ENCODE data around the gene TBCD. TPM values are rescaled to one million over a fixed set of nuclear protein-coding genes. Genes with fewer than 3 reads are reported as not detected.
"Not testable (repeated sequence)": the region's sequence is repeated elsewhere in the genome, so short reads cannot be mapped to it uniquely, and the experiment has no call there.

Gene TBCD
- total RNA-seq, 2 experiments from 2014 or later = 71.8 to 75.3 TPM

- Mint-ChIP-seq H3K9me3 (no peaks in the 10 kb centered on the region), H3K4me1 (ENCODE audit: low read depth) (peaks cover 4% of the 10 kb centered on the region), H3K4me3 (no peak overlapping the region), H3K27ac (no peak overlapping the region), H3K36me3 (ENCODE audit: low read depth) (peaks cover 7% of the 10 kb centered on the region), H3K27me3 (ENCODE audit: low read depth) (no peaks in the 10 kb centered on the region)
- DNase-seq = no peak
- intact Hi-C loops (cut with micrococcal nuclease) = no loop called here
- CTCF ChIA-PET = interaction anchor here (0.6 to 1.3 kb wide), 3 partner anchors 13 to 128 kb away, joined by 3 to 7 read pairs (median 4); no protein-coding TSS in a partner anchor
Observed at GRCh38 chr17:82780195-82780594, 28.3 kb downstream of the TBCD start.

GRCh38 chr17:82780971-82781893 lies 29.4 kb downstream of the TBCD start:
- intact Hi-C loops (cut with micrococcal nuclease) = no loop called here

GRCh38 chr17:82781894-82782274 lies 30.0 kb downstream of the TBCD start:
- Mint-ChIP-seq H3K27ac (no peak overlapping the region), H3K36me3 (ENCODE audit: low read depth) (peaks cover 10% of the 10 kb centered on the region), H3K9me3 (no peaks in the 10 kb centered on the region), H3K4me3 (no peak overlapping the region), H3K27me3 (ENCODE audit: low read depth) (no peaks in the 10 kb centered on the region), H3K4me1 (ENCODE audit: low read depth) (peaks cover 4% of the 10 kb centered on the region)
- CTCF ChIA-PET = interaction anchor here (0.6 to 1.8 kb wide), 6 partner anchors 132 to 421 kb away, joined by 3 to 5 read pairs (median 4); no protein-coding TSS in a partner anchor
- peak; percentile 89 for DNase-seq
- intact Hi-C loops (cut with micrococcal nuclease) = loop anchor here (1.0 kb wide), 1 partner anchor 131 kb away; no protein-coding TSS in a partner anchor

More at GRCh38 chr17:82780971-82781893, 29.4 kb downstream of the TBCD start:
- H3K36me3 Mint-ChIP-seq (ENCODE audit: low read depth) = peaks cover 10% of the 10 kb centered on the region
- no peaks in the 10 kb centered on the region for H3K9me3 Mint-ChIP-seq
- no peak overlapping the region for H3K27ac Mint-ChIP-seq
- no peaks in the 10 kb centered on the region for H3K27me3 Mint-ChIP-seq (ENCODE audit: low read depth)
- CTCF ChIA-PET = interaction anchor here (0.6 to 1.8 kb wide), 8 partner anchors 100 to 421 kb away, joined by 3 to 7 read pairs (median 4); no protein-coding TSS in a partner anchor
- no peak overlapping the region for H3K4me3 Mint-ChIP-seq
- DNase-seq = no peak
- peaks cover 4% of the 10 kb centered on the region for H3K4me1 Mint-ChIP-seq (ENCODE audit: low read depth)

- Mint-ChIP-seq H3K36me3 (ENCODE audit: low read depth) (peaks cover 7% of the 10 kb centered on the region), H3K9me3 (no peaks in the 10 kb centered on the region), H3K27ac (no peak overlapping the region), H3K4me1 (ENCODE audit: low read depth) (peaks cover 4% of the 10 kb centered on the region), H3K4me3 (no peak overlapping the region), H3K27me3 (ENCODE audit: low read depth) (no peaks in the 10 kb centered on the region)
- CTCF ChIA-PET = interaction anchor here (1.8 kb wide), 2 partner anchors 131 to 135 kb away, joined by 4 to 5 read pairs; no protein-coding TSS in a partner anchor
- intact Hi-C loops (cut with micrococcal nuclease) = loop anchor here (1.0 kb wide), 1 partner anchor 131 kb away; no protein-coding TSS in a partner anchor
- DNase-seq = no peak
Observed at GRCh38 chr17:82782657-82783207, 30.9 kb downstream of the TBCD start.

GRCh38 chr17:82783498-82783897 lies 31.6 kb downstream of the TBCD start:
- Mint-ChIP-seq H3K4me3 (no peak overlapping the region), H3K4me1 (ENCODE audit: low read depth) (peaks cover 4% of the 10 kb centered on the region), H3K27ac (no peak overlapping the region), H3K27me3 (ENCODE audit: low read depth) (no peaks in the 10 kb centered on the region), H3K9me3 (no peaks in the 10 kb centered on the region), H3K36me3 (ENCODE audit: low read depth) (peaks cover 7% of the 10 kb centered on the region)
- intact Hi-C loops (cut with micrococcal nuclease) = no loop called here
- CTCF ChIA-PET = no interaction called here
- no peak for DNase-seq

GRCh38 chr17:82785581-82785980 lies 33.7 kb downstream of the TBCD start:
- CTCF ChIA-PET = not testable (repeated sequence)

GRCh38 chr17:82786427-82786826 lies 34.6 kb downstream of the TBCD start:
- intact Hi-C loops (cut with micrococcal nuclease) = no loop called here
- Mint-ChIP-seq H3K9me3 (no peaks in the 10 kb centered on the region), H3K27ac (no peak overlapping the region), H3K36me3 (ENCODE audit: low read depth) (peaks cover 11% of the 10 kb centered on the region), H3K4me3 (no peak overlapping the region), H3K27me3 (ENCODE audit: low read depth) (no peaks in the 10 kb centered on the region), H3K4me1 (ENCODE audit: low read depth) (peaks cover 4% of the 10 kb centered on the region)
- DNase-seq = no peak
- CTCF ChIA-PET = no interaction called here

More at GRCh38 chr17:82785581-82785980, 33.7 kb downstream of the TBCD start:
- H3K27ac Mint-ChIP-seq; DNase-seq; intact Hi-C loops (cut with micrococcal nuclease); H3K9me3 Mint-ChIP-seq; H3K4me3 Mint-ChIP-seq; H3K4me1 Mint-ChIP-seq (ENCODE audit: low read depth); H3K27me3 Mint-ChIP-seq (ENCODE audit: low read depth); H3K36me3 Mint-ChIP-seq (ENCODE audit: low read depth): not testable (repeated sequence)

- Mint-ChIP-seq H3K36me3 (ENCODE audit: low read depth) (peaks cover 14% of the 10 kb centered on the region), H3K4me3 (no peak overlapping the region), H3K27ac (no peak overlapping the region), H3K9me3 (no peaks in the 10 kb centered on the region), H3K27me3 (ENCODE audit: low read depth) (no peaks in the 10 kb centered on the region), H3K4me1 (ENCODE audit: low read depth) (peaks cover 2% of the 10 kb centered on the region)
- CTCF ChIA-PET = no interaction called here
- DNase-seq = no peak
- intact Hi-C loops (cut with micrococcal nuclease) = no loop called here
Observed at GRCh38 chr17:82787081-82787848, 35.4 kb downstream of the TBCD start.

- CTCF ChIA-PET = no interaction called here
- Mint-ChIP-seq H3K4me3 (no peak overlapping the region), H3K9me3 (no peaks in the 10 kb centered on the region), H3K4me1 (ENCODE audit: low read depth) (no peaks in the 10 kb centered on the region), H3K27me3 (ENCODE audit: low read depth) (no peaks in the 10 kb centered on the region), H3K36me3 (ENCODE audit: low read depth) (peaks cover 10% of the 10 kb centered on the region), H3K27ac (no peak overlapping the region)
- intact Hi-C loops (cut with micrococcal nuclease) = no loop called here
- DNase-seq = no peak
Observed at GRCh38 chr17:82788206-82789001, 36.5 kb downstream of the TBCD start.

GRCh38 chr17:82789051-82789592 lies 37.3 kb downstream of the TBCD start:
- Mint-ChIP-seq H3K27me3 (ENCODE audit: low read depth) (no peaks in the 10 kb centered on the region), H3K36me3 (ENCODE audit: low read depth) (peaks cover 10% of the 10 kb centered on the region), H3K27ac (no peak overlapping the region), H3K9me3 (no peaks in the 10 kb centered on the region), H3K4me3 (no peak overlapping the region), H3K4me1 (ENCODE audit: low read depth) (no peaks in the 10 kb centered on the region)
- CTCF ChIA-PET = no interaction called here
- no peak for DNase-seq
- intact Hi-C loops (cut with micrococcal nuclease) = no loop called here

- no peak for DNase-seq
- intact Hi-C loops (cut with micrococcal nuclease) = no loop called here
- Mint-ChIP-seq H3K27me3 (ENCODE audit: low read depth) (no peaks in the 10 kb centered on the region), H3K36me3 (ENCODE audit: low read depth) (peaks cover 10% of the 10 kb centered on the region), H3K4me1 (ENCODE audit: low read depth) (no peaks in the 10 kb centered on the region), H3K27ac (no peak overlapping the region), H3K9me3 (no peaks in the 10 kb centered on the region), H3K4me3 (no peak overlapping the region)
- CTCF ChIA-PET = no interaction called here
Observed at GRCh38 chr17:82789806-82790205, 37.9 kb downstream of the TBCD start.
